Endometrium (tissue), 2 donors: Measurements from ENCODE around the gene SIK1.

Source experiments
- FAIRE-seq: peaks from 2 replicates; lab custom pipeline; 2012; peaks lifted over from hg19 to GRCh38; lab: Jason Lieb, UNC
- donor health status: control.
- donor health status: control.

The SIK1 gene

GRCh38 chr21:43367296-43367695, 59.6 kb downstream of the SIK1 start:
- FAIRE-seq = no peak

- FAIRE-seq = no peak
These were observed 60.3 kb downstream of the SIK1 start for GRCh38 chr21:43366656-43367055.

DNA sequence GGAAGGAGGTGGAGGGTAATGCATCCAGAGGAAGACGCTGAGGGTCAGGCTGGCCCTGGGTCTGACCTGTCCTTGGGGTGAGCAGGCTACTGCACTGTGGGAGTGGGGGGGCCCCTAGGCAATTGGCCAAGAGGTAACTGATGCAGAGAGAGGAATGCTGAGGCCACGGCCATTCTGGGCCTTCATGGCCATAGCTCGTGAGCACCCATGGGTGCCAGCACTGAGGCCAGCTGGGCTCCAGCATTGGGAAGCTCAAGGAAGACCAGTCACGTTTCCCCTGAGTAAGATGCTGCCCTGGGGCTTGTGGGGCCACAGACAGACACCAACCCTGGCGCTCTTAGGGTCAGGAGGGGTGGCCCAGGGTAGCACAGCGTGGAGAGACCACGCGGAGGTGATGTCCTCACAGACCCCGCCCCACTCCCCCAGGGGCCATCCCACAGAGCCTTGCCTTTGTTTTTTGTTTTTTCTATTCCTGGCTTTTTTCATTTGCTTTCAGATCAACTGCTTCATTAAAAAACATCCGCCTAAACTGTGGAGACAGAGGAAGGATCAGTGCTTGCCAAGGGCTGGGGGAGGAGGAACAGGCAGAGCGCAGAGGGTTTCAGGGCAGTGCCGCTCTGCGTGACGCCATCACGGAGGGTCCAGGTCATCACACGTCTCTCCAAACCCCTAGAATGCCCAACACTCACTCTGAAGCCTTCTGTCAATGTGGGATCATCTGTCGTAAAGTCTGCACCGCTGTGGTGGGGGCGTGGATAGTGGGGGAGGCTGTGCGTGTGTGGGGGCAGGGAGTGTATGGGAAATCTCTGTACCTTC, 61.1 kb downstream of the SIK1 start:
- no peak for FAIRE-seq

DNA sequence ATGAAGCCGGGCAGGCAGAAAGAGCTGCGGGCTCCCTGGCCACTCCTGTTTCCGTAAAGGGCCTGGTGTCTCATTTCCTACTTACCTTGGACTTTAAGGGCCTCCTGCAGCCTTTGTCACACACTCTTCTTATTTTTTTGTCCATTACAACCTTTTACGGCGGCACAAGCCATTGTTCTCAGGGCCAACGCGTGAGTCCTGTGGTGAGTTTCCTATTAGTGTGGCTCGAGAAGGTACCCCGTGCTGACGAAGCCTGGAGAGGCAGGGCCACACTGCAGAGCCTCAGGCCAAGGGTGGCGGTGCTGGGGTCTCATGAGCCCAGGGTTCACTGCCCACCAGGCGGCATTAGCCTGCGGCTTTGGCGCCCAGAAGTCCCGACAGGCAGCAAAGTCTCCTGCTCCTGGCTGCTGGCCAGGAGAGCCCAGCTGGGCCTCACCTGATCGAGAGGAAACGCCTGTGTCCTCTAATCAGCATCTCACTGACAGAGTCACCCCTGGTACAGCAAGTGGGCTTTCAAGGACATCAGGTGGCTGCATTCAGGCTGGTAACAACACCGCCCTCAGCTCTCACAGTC, 62.0 kb downstream of the SIK1 start:
- FAIRE-seq = no peak
